Liver (tissue), 9 donors: Measurements from ENCODE around the gene PCNX4. TPM values are rescaled to one million over a fixed set of nuclear protein-coding genes. Genes with fewer than 3 reads are reported as not detected.

Experiments used
- DNase-seq: peaks from one replicate; pipeline ENCODE4 v3.0.0-alpha.2; 2017; ENCODE audit warnings: low spot score
- H3K27ac ChIP-seq, 2 donors: one replicate each; pipeline ENCODE4 v1.7.0; 2013; ENCODE audit warnings: inconsistent platforms in 2 of 2, low read length in 2 of 2, control low read depth in 1 of 2, low read depth in 1 of 2, mild to moderate bottlenecking in 1 of 2
- H3K27me3 ChIP-seq, 4 donors: one replicate each; pipeline versions ENCODE4 v1.6.1 to v1.7.0; 2013; ENCODE audit warnings: low read length in 3 of 4, inconsistent platforms in 1 of 4, mild to moderate bottlenecking in 1 of 4, moderate library complexity in 1 of 4; ENCODE audit not compliant: control insufficient read depth in 4 of 4, insufficient read depth in 4 of 4
- H3K36me3 ChIP-seq, 4 donors: one replicate each; pipeline versions ENCODE4 v1.6.1 to v1.7.0; 2013; ENCODE audit warnings: low read length in 3 of 4, mild to moderate bottlenecking in 3 of 4, low read depth in 1 of 4, moderate library complexity in 1 of 4; ENCODE audit not compliant: control insufficient read depth in 4 of 4, insufficient read depth in 3 of 4
- H3K4me1 ChIP-seq, 4 donors: one replicate each; pipeline versions ENCODE4 v1.6.1 to v1.7.0; 2013; ENCODE audit warnings: low read length in 3 of 4, mild to moderate bottlenecking in 3 of 4, moderate library complexity in 1 of 4; ENCODE audit not compliant: control insufficient read depth in 4 of 4, insufficient read depth in 4 of 4
- H3K4me3 ChIP-seq, 3 donors: one replicate each; pipeline versions ENCODE4 v1.6.1 to v1.7.0; 2013; ENCODE audit warnings: low read length in 3 of 3, control low read depth in 1 of 3, low read depth in 1 of 3, mild to moderate bottlenecking in 1 of 3
- H3K9ac ChIP-seq, 2 donors: one replicate each; pipeline ENCODE4 v1.7.0; 2013; ENCODE audit warnings: low read length in 2 of 2, mild to moderate bottlenecking in 2 of 2, moderate library complexity in 2 of 2, control low read depth in 1 of 2, low read depth in 1 of 2
- H3K9me3 ChIP-seq, 4 donors: one replicate each; pipeline versions ENCODE4 v1.6.1 to v1.7.0; 2013; ENCODE audit warnings: low read length in 3 of 4; ENCODE audit not compliant: control insufficient read depth in 4 of 4
- ATF3 ChIP-seq: IDR thresholded peaks from 2 replicates; pipeline ENCODE4 v1.6.1; 2016; ENCODE audit warnings: antibody characterized with exemption
- CTCF ChIP-seq: fragments of 150-350 bp; IDR thresholded peaks from 2 replicates; pipeline ENCODE4 v1.5.1; 2017; ENCODE audit warnings: improper control_type of control experiment, low read depth, low read length; ENCODE audit not compliant: missing input control
- EGR1 ChIP-seq, 2 donors: IDR thresholded peaks; 2 replicates each; pipeline ENCODE4 v1.6.1; 2016 to 2018; ENCODE audit warnings: antibody characterized with exemption in 2 of 2, low read depth in 2 of 2
- FOXA1 ChIP-seq: IDR thresholded peaks from 2 replicates; pipeline ENCODE4 v1.6.1; 2016; ENCODE audit warnings: antibody characterized with exemption
- GABPA ChIP-seq, 2 donors: IDR thresholded peaks in 1 of 2; conservative IDR thresholded peaks in 1 of 2; 2 replicates each; pipeline ENCODE4 v1.6.1; 2016; ENCODE audit warnings: antibody characterized with exemption in 2 of 2, mild to moderate bottlenecking in 1 of 2, moderate library complexity in 1 of 2
- HNF4A ChIP-seq, 2 donors: conservative IDR thresholded peaks; 2 replicates each; pipeline ENCODE4 v1.6.1; 2016; ENCODE audit warnings: antibody characterized with exemption in 2 of 2, mild to moderate bottlenecking in 2 of 2
- HNF4G ChIP-seq: IDR thresholded peaks from 2 replicates; pipeline ENCODE4 v1.6.1; 2016; ENCODE audit warnings: antibody characterized with exemption
- JUND ChIP-seq, 2 donors: IDR thresholded peaks; 2 replicates each; pipeline ENCODE4 v1.6.1; 2016; ENCODE audit warnings: antibody characterized with exemption in 2 of 2
- MAX ChIP-seq: IDR thresholded peaks from 2 replicates; pipeline ENCODE4 v1.6.1; 2016; ENCODE audit warnings: antibody characterized with exemption
- NR2F2 ChIP-seq: IDR thresholded peaks from 2 replicates; pipeline ENCODE4 v1.6.1; 2016; ENCODE audit warnings: antibody characterized with exemption
- RAD21 ChIP-seq, 2 donors: IDR thresholded peaks; 2 replicates each; pipeline ENCODE4 v1.6.1; 2016; ENCODE audit warnings: antibody characterized with exemption in 2 of 2, mild to moderate bottlenecking in 2 of 2
- RXRA ChIP-seq, 2 donors: IDR thresholded peaks; 2 replicates each; pipeline ENCODE4 v1.6.1; 2017 to 2018; ENCODE audit warnings: antibody characterized with exemption in 2 of 2, mild to moderate bottlenecking in 1 of 2
- SP1 ChIP-seq: IDR thresholded peaks from 2 replicates; pipeline ENCODE4 v1.6.1; 2018; ENCODE audit warnings: antibody characterized with exemption, mild to moderate bottlenecking
- TAF1 ChIP-seq: conservative IDR thresholded peaks from 2 replicates; pipeline ENCODE4 v1.6.1; 2016; ENCODE audit warnings: antibody characterized with exemption, mild to moderate bottlenecking
- YY1 ChIP-seq: IDR thresholded peaks from 2 replicates; pipeline ENCODE4 v1.6.1; 2016; ENCODE audit warnings: antibody characterized with exemption, mild to moderate bottlenecking
- ZBTB33 ChIP-seq: IDR thresholded peaks from 2 replicates; pipeline ENCODE4 v1.6.1; 2016; ENCODE audit warnings: antibody characterized with exemption
- WGBS: extraction: QIAGEN DNeasy Blood & Tissue Kit; methylation state at CpG from one replicate; pipeline ENCODE4 v1.1.7; 2013; 5-methylcytosine and 5-hydroxymethylcytosine counted together
- polyA plus RNA-seq, 2 donors: library from polyadenylated mRNA; stranded (reverse) in 1 of 2; unstranded in 1 of 2; fragments of 200-250 nt in 1 of 2; fragments of >200 nt in 1 of 2; fragmentation: Nextera tagmentation in 1 of 2; extraction: Ambion mirVana in 1 of 2; gene quantifications; one replicate each; pipeline versions ENCODE4 v1.2.1 to v1.2.3, GENCODE V29; 2013 to 2015
- total RNA-seq, 2 donors: library from RNA; depleted of rRNA; stranded (reverse); fragments of >200 nt; gene quantifications; one replicate each; pipeline ENCODE4 v1.2.3, GENCODE V29; 2014
- TF ChIP-seq, protein P1 (sequence below): IDR thresholded peaks from 2 replicates; pipeline ENCODE4 v1.6.1; 2016; ENCODE audit warnings: antibody characterized with exemption, mild to moderate bottlenecking
- donor health status: healthy.
- donor health status: healthy.
- donor health status: healthy.
- donor health status: healthy.
- donor health status: healthy.

The PCNX4 gene
- total and polyA plus RNA-seq, 4 donors = 5.4 to 30.6 (median 14.1) TPM

DNA sequence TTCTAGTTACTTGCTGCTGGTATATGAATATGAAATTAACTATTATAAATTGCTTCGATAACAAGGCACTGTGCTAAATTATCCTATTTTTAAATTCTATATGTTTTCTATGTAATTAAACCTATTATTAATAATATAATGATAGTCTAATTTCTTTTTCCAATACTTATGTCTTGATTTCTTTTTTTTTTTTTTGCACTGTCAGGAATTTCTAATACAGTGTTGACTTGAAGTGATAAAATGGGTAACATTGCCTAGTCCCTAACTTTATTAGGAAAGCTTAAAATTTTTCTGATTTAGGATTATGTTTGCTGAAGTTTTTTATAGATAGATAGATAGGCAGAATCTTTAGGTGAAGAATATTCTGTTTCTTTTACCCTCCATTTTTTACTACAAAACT lies 87.1 kb downstream of the PCNX4 start:
- no peak for TF ChIP-seq GABPA (IDR thresholded peaks at IDR 0.05 in 1 of 2, conservative IDR thresholded peaks at IDR 0.05 in 1 of 2)
- TF ChIP-seq ATF3 = no peak
- no peak for TF ChIP-seq RAD21 (IDR thresholded peaks at IDR 0.05)
- no peak for TF ChIP-seq TAF1
- TF ChIP-seq, protein P1, sequence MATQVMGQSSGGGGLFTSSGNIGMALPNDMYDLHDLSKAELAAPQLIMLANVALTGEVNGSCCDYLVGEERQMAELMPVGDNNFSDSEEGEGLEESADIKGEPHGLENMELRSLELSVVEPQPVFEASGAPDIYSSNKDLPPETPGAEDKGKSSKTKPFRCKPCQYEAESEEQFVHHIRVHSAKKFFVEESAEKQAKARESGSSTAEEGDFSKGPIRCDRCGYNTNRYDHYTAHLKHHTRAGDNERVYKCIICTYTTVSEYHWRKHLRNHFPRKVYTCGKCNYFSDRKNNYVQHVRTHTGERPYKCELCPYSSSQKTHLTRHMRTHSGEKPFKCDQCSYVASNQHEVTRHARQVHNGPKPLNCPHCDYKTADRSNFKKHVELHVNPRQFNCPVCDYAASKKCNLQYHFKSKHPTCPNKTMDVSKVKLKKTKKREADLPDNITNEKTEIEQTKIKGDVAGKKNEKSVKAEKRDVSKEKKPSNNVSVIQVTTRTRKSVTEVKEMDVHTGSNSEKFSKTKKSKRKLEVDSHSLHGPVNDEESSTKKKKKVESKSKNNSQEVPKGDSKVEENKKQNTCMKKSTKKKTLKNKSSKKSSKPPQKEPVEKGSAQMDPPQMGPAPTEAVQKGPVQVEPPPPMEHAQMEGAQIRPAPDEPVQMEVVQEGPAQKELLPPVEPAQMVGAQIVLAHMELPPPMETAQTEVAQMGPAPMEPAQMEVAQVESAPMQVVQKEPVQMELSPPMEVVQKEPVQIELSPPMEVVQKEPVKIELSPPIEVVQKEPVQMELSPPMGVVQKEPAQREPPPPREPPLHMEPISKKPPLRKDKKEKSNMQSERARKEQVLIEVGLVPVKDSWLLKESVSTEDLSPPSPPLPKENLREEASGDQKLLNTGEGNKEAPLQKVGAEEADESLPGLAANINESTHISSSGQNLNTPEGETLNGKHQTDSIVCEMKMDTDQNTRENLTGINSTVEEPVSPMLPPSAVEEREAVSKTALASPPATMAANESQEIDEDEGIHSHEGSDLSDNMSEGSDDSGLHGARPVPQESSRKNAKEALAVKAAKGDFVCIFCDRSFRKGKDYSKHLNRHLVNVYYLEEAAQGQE = no peak
- no peak for TF ChIP-seq MAX
- no peak for TF ChIP-seq RXRA (IDR thresholded peaks at IDR 0.05)
- no peak for TF ChIP-seq YY1
- TF ChIP-seq HNF4G = no peak
- no peak for TF ChIP-seq FOXA1
- TF ChIP-seq HNF4A (conservative IDR thresholded peaks at IDR 0.05) = no peak
- no peak for TF ChIP-seq SP1
- no peak for TF ChIP-seq JUND (IDR thresholded peaks at IDR 0.05)
- no peak for TF ChIP-seq EGR1 (IDR thresholded peaks at IDR 0.05; ENCODE audit: low read depth in 2 of 2)
- TF ChIP-seq ZBTB33 = no peak
- no peak overlapping the region for H3K4me3 ChIP-seq
- no peak for DNase-seq
- H3K27me3 ChIP-seq = no peaks in the 10 kb centered on the region
- no peak overlapping the region for H3K27ac ChIP-seq
- H3K9me3 ChIP-seq = no peaks in the 10 kb centered on the region
- 97% methylated on average over 1 of the region's 1 CpG for WGBS
- H3K4me1 ChIP-seq = peaks cover 0 to 6% (median 2%) of the 10 kb centered on the region in 4 donors
- no peak overlapping the region for H3K9ac ChIP-seq
- no peaks in the 10 kb centered on the region for H3K36me3 ChIP-seq

GRCh38 chr14:60179431-60179869 lies 87.7 kb downstream of the PCNX4 start:
- H3K4me1 ChIP-seq = peaks cover 0 to 8% (median 2%) of the 10 kb centered on the region in 4 donors
- H3K4me3 ChIP-seq = no peak overlapping the region
- no peak overlapping the region for H3K9ac ChIP-seq
- 86% methylated on average over 3 of the region's 3 CpGs for WGBS
- no peak overlapping the region for H3K27ac ChIP-seq
- no peaks in the 10 kb centered on the region for H3K27me3 ChIP-seq
- no peaks in the 10 kb centered on the region for H3K9me3 ChIP-seq
- no peak for DNase-seq
- no peaks in the 10 kb centered on the region for H3K36me3 ChIP-seq
- TF ChIP-seq, protein P1 = no peak
- TF ChIP-seq HNF4G = no peak
- no peak for TF ChIP-seq CTCF
- no peak for TF ChIP-seq GABPA (IDR thresholded peaks at IDR 0.05 in 1 of 2, conservative IDR thresholded peaks at IDR 0.05 in 1 of 2)
- no peak for TF ChIP-seq ATF3
- TF ChIP-seq ZBTB33 = no peak
- TF ChIP-seq MAX = no peak
- TF ChIP-seq HNF4A (conservative IDR thresholded peaks at IDR 0.05) = no peak
- TF ChIP-seq NR2F2 = no peak
- no peak for TF ChIP-seq FOXA1
- TF ChIP-seq RAD21 (IDR thresholded peaks at IDR 0.05) = no peak
- TF ChIP-seq JUND (IDR thresholded peaks at IDR 0.05) = no peak
